Activated T-helper 17 cell treated with anti-CD3 and anti-CD28 coated beads, Interleukin-2, amount 50 U/mL, for 72 hours (primary cell): ENCODE results near the gene PARVG. TPM values are rescaled to one million over a fixed set of nuclear protein-coding genes. Genes with fewer than 3 reads are reported as not detected.

ENCODE experiments used
- ATAC-seq: fragments of 150-1000 bp; cut with Tn5 transposase; replicated peaks from 2 replicates; pipeline ENCODE4 v1.10.0; 2021; ENCODE audit warnings: mild to moderate bottlenecking, moderate library complexity
- H3K27ac Mint-ChIP-seq: one replicate; pipeline ENCODE4 v1.8.0; 2022; ENCODE audit warnings: mixed read lengths
- H3K27me3 Mint-ChIP-seq: one replicate; pipeline ENCODE4 v1.8.0; 2022; ENCODE audit warnings: mixed read lengths
- H3K36me3 Mint-ChIP-seq: one replicate; pipeline ENCODE4 v1.8.0; 2022; ENCODE audit warnings: low read depth, mild to moderate bottlenecking, mixed read lengths
- H3K4me1 Mint-ChIP-seq: one replicate; pipeline ENCODE4 v1.8.0; 2022; ENCODE audit warnings: mixed read lengths
- H3K4me3 Mint-ChIP-seq: one replicate; pipeline ENCODE4 v1.8.0; 2022; ENCODE audit warnings: mild to moderate bottlenecking, mixed read lengths
- H3K9me3 Mint-ChIP-seq: one replicate; pipeline ENCODE4 v1.8.0; 2022; ENCODE audit warnings: mixed read lengths
- total RNA-seq, 2 donors: library from RNA; stranded (reverse); gene quantifications; one replicate each; pipeline ENCODE4 v1.2.3, GENCODE V29; 2022

Gene PARVG
- 10 to 100 TPM; 34.9 to 35.8 TPM for total RNA-seq

DNA sequence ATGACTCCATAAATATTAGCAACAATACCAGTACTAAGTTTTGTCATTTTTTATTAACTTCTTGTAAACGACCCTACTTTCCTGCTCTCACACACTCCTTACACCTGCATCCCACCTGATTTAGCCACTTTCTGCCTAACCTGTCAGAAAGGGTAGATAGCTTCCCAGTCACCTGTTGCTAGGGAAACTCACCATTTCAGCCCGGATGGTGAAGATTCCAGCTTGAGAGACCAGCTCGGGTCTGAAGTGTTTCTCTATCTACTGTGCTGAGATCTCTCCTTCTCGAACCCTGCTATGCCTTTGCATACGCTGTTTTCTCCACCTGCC, at the start of gene PARVG:
PARVG (plus strand) TSS at position 220 of the 327 bp plus-strand sequence. CDS start 2,405 bp downstream, outside the sequence.
- peak; percentile 24 for ATAC-seq
- Mint-ChIP-seq H3K9me3 (no peaks in the 10 kb centered on the region), H3K27me3 (no peaks in the 10 kb centered on the region), H3K4me1 (peaks cover 12% of the 10 kb centered on the region), H3K27ac (peak within 1 kb of the TSS; percentile 74), H3K36me3 (no peaks in the 10 kb centered on the region), H3K4me3 (peak within 1 kb of the TSS; percentile 74)

DNA sequence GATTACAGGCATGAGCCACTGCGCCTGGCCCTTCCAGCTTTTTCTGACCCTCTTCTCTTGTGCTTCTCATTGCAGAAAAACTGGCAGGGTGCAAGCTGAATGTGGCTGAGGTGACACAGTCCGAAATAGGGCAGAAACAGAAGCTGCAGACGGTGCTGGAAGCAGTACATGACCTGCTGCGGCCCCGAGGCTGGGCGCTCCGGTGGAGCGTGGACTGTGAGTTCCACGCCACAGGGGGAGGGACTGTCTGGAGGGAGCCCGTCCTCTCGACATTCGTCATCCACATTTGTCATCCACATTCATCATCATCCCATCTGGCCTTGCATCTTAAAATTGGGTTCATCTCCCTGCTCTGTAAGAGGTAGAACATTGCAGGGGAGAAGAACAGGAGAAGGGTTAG, 49.3 kb upstream of the PARVG start:
- ATAC-seq: no peak
- peaks cover 40% of the 10 kb centered on the region for H3K36me3 Mint-ChIP-seq

DNA sequence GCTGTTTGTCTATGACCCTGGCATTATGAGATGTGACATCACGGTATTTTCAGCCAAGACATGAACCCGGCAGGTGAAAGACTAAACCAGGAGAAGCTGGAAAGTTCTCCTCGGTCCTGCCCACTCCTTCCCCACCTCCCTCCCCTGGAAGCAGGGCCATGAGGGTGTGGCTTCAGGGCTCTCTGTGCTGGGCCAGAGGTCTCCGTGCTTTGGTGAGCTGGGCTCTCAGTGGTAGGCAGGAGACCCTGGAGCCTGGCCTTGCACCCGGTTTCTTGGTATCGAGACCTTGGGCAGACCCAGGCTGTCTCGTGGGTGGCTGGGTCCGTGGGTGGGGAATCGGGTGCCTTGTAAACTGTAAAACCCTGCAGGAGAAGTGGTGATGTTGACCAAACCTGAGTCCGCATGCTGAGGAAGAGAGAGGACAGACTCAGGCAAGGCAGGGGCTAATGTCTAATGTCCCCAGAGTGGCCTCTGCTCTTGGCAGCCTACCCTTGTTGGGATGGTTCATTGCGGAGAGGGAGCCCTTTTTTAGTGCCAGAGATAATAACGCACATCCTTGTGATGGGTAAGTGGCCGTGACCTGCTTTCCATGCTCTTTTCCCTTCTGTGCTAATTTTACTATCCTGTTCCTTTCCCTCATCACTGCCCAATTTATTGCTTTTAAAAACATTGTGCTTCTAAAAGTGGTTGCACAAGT, 48.6 kb upstream of the PARVG start:
- ATAC-seq: no peak
- peaks cover 5% of the 10 kb centered on the region for H3K4me1 Mint-ChIP-seq
- H3K36me3 Mint-ChIP-seq: peaks cover 47% of the 10 kb centered on the region
- no peak overlapping the region for H3K4me3 Mint-ChIP-seq
- peaks cover 16% of the 10 kb centered on the region for H3K9me3 Mint-ChIP-seq
- H3K27me3 Mint-ChIP-seq: no peaks in the 10 kb centered on the region
- H3K27ac Mint-ChIP-seq: no peak overlapping the region

More for the DNA sequence above, 49.3 kb upstream of the PARVG start:
- Mint-ChIP-seq H3K4me1 (peaks cover 5% of the 10 kb centered on the region), H3K9me3 (peaks cover 10% of the 10 kb centered on the region), H3K27ac (no peak overlapping the region), H3K27me3 (no peaks in the 10 kb centered on the region), H3K4me3 (no peak overlapping the region)

DNA sequence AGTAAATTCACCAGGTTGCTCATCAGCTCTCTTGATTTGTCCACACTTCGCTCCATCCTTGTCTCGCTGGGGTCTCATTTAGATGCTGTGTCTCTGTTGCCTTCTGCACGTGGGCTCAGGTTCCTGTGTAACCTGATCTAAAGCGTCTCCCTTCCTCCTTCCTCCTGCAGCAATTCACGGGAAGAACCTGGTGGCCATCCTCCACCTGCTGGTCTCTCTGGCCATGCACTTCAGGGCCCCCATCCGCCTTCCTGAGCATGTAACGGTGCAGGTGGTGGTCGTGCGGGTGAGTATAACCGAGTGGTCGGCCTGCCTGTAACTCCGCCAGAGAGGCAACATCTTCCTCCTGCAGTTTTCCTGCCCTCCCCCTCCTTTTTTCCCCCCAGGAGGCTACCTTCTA, 48.0 kb upstream of the PARVG start:
- Mint-ChIP-seq H3K4me1 (no peaks in the 10 kb centered on the region), H3K36me3 (peaks cover 51% of the 10 kb centered on the region), H3K4me3 (no peak overlapping the region), H3K9me3 (peaks cover 14% of the 10 kb centered on the region), H3K27me3 (no peaks in the 10 kb centered on the region), H3K27ac (no peak overlapping the region)
- no peak for ATAC-seq

- H3K9me3 Mint-ChIP-seq: peaks cover 17% of the 10 kb centered on the region
- no peaks in the 10 kb centered on the region for H3K27me3 Mint-ChIP-seq
- H3K4me3 Mint-ChIP-seq: no peak overlapping the region
- no peak overlapping the region for H3K27ac Mint-ChIP-seq
- no peak for ATAC-seq
- H3K36me3 Mint-ChIP-seq: peaks cover 56% of the 10 kb centered on the region
- no peaks in the 10 kb centered on the region for H3K4me1 Mint-ChIP-seq
Observed at GRCh38 chr22:44133161-44133560, 47.6 kb upstream of the PARVG start.

DNA sequence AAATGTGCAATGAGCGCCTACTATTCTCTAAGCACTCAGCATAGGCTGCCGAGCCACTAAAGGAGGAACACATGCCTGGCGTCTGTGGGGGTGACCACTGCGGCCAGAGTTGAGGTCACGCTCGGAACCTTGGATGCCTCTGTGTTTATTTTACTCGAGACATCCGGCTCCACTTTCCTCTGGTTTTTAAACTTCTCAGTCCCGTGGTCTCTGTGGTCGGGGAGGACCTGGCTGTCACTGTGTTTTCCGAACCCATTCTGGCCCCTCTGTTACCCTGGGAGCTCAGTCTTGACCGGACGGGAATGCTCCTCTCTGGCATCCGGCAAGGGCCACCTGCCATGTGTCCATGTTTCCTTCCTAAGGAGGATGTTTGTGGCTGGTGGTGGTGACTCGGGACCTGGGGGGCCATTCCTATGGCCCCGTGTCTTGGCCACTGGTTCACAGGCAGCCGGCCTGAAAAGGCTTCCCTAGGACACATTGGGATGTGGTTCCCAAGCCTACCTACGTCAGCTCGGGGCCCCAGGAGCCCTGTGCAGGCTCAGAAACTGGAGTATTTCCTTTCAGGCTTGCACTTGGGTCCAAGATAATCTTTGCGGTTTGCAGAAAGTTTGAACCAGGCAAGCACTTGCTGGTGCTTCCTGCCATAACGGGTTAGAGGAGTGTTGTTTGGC, 46.7 kb upstream of the PARVG start:
- no peaks in the 10 kb centered on the region for H3K27me3 Mint-ChIP-seq
- no peak for ATAC-seq
- no peak overlapping the region for H3K27ac Mint-ChIP-seq
- peaks cover 64% of the 10 kb centered on the region for H3K36me3 Mint-ChIP-seq
- no peak overlapping the region for H3K4me3 Mint-ChIP-seq
- no peaks in the 10 kb centered on the region for H3K4me1 Mint-ChIP-seq
- peaks cover 17% of the 10 kb centered on the region for H3K9me3 Mint-ChIP-seq

- Mint-ChIP-seq H3K4me3 (no peak overlapping the region), H3K27ac (no peak overlapping the region), H3K27me3 (no peaks in the 10 kb centered on the region), H3K9me3 (peaks cover 17% of the 10 kb centered on the region), H3K4me1 (no peaks in the 10 kb centered on the region), H3K36me3 (peaks cover 68% of the 10 kb centered on the region)
- no peak for ATAC-seq
Observed at GRCh38 chr22:44136112-44136511, 44.6 kb upstream of the PARVG start.

- Mint-ChIP-seq H3K27me3 (no peaks in the 10 kb centered on the region), H3K27ac (no peak overlapping the region), H3K4me1 (no peaks in the 10 kb centered on the region), H3K4me3 (no peak overlapping the region), H3K36me3 (peaks cover 62% of the 10 kb centered on the region), H3K9me3 (peaks cover 17% of the 10 kb centered on the region)
- no peak for ATAC-seq
Observed at GRCh38 chr22:44136786-44137185, 43.9 kb upstream of the PARVG start.

- peaks cover 57% of the 10 kb centered on the region for H3K36me3 Mint-ChIP-seq
- ATAC-seq: no peak
- no peaks in the 10 kb centered on the region for H3K4me1 Mint-ChIP-seq
Observed at GRCh38 chr22:44137415-44137814, 43.3 kb upstream of the PARVG start.

GRCh38 chr22:44139773-44140172, 41.0 kb upstream of the PARVG start:
- Mint-ChIP-seq H3K4me3 (no peak overlapping the region), H3K9me3 (peaks cover 17% of the 10 kb centered on the region), H3K36me3 (peaks cover 41% of the 10 kb centered on the region), H3K27ac (no peak overlapping the region), H3K27me3 (no peaks in the 10 kb centered on the region), H3K4me1 (no peaks in the 10 kb centered on the region)
- ATAC-seq: no peak

More at GRCh38 chr22:44137415-44137814, 43.3 kb upstream of the PARVG start:
- no peaks in the 10 kb centered on the region for H3K27me3 Mint-ChIP-seq
- H3K27ac Mint-ChIP-seq: no peak overlapping the region
- no peak overlapping the region for H3K4me3 Mint-ChIP-seq
- peaks cover 17% of the 10 kb centered on the region for H3K9me3 Mint-ChIP-seq

- Mint-ChIP-seq H3K4me1 (no peaks in the 10 kb centered on the region), H3K27me3 (no peaks in the 10 kb centered on the region), H3K4me3 (no peak overlapping the region), H3K9me3 (peaks cover 4% of the 10 kb centered on the region), H3K36me3 (peaks cover 18% of the 10 kb centered on the region), H3K27ac (no peak overlapping the region)
- no peak for ATAC-seq
Observed at GRCh38 chr22:44142421-44143104, 38.2 kb upstream of the PARVG start.

GRCh38 chr22:44143105-44143474, 37.6 kb upstream of the PARVG start:
- no peak overlapping the region for H3K4me3 Mint-ChIP-seq
- ATAC-seq: no peak
- no peaks in the 10 kb centered on the region for H3K27me3 Mint-ChIP-seq
- H3K27ac Mint-ChIP-seq: no peak overlapping the region
- no peaks in the 10 kb centered on the region for H3K4me1 Mint-ChIP-seq
- H3K36me3 Mint-ChIP-seq: peaks cover 14% of the 10 kb centered on the region
- no peaks in the 10 kb centered on the region for H3K9me3 Mint-ChIP-seq

DNA sequence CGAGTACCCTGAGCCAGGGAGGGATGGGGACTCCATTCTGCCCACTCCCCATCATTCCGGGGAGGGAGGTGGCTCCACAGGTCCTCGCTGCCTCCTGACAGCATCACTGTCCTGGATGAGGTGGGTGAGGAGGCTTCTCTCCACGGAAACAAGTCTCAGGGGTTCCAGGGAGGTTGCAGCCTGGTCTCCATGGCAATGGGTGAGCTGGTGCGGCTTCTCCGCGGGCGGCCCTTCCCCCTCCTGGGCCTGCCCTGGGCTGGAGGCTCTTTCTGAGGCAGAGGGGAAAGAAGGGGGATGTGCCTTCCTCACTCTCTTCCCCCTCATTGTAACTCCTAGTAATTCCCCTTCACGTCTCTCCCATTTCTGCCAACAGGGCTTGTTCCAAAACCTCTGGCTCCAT, 37.1 kb upstream of the PARVG start:
- no peaks in the 10 kb centered on the region for H3K27me3 Mint-ChIP-seq
- H3K36me3 Mint-ChIP-seq: peaks cover 13% of the 10 kb centered on the region
- H3K4me3 Mint-ChIP-seq: no peak overlapping the region
- ATAC-seq: no peak
- no peak overlapping the region for H3K27ac Mint-ChIP-seq
- H3K9me3 Mint-ChIP-seq: no peaks in the 10 kb centered on the region
- no peaks in the 10 kb centered on the region for H3K4me1 Mint-ChIP-seq

- Mint-ChIP-seq H3K27me3 (no peaks in the 10 kb centered on the region), H3K27ac (no peak overlapping the region), H3K4me1 (no peaks in the 10 kb centered on the region), H3K36me3 (peaks cover 7% of the 10 kb centered on the region), H3K9me3 (no peaks in the 10 kb centered on the region), H3K4me3 (no peak overlapping the region)
- ATAC-seq: no peak
Observed at GRCh38 chr22:44144046-44144569, 36.6 kb upstream of the PARVG start.

GRCh38 chr22:44145544-44145943, 35.2 kb upstream of the PARVG start:
- H3K27ac Mint-ChIP-seq: no peak overlapping the region
- H3K36me3 Mint-ChIP-seq: peaks cover 5% of the 10 kb centered on the region
- ATAC-seq: no peak
- no peaks in the 10 kb centered on the region for H3K9me3 Mint-ChIP-seq
- H3K4me3 Mint-ChIP-seq: no peak overlapping the region
- no peaks in the 10 kb centered on the region for H3K27me3 Mint-ChIP-seq
- H3K4me1 Mint-ChIP-seq: no peaks in the 10 kb centered on the region
